Mesothelial cell of epicardium (in vitro differentiated cells): ENCODE data around the gene GLRX. TPM values are rescaled to one million over a fixed set of nuclear protein-coding genes. Genes with fewer than 3 reads are reported as not detected.
A peak's percentile ranks its signal among the peaks of the same experiment; 100 is the strongest.
"Not testable (repeated sequence)": the region's sequence is repeated elsewhere in the genome, so short reads cannot be mapped to it uniquely, and the experiment has no call there.

Experiments
- DNase-seq, 2 experiments: peaks; one replicate each; pipeline ENCODE4 v3.0.0; 2021; ENCODE audit warnings: low spot score in 2 of 2; ENCODE audit not compliant: unreplicated experiment in 2 of 2
- H3K27ac Mint-ChIP-seq: 2 replicates; pipeline ENCODE4 v1.8.0; 2021; ENCODE audit warnings: mixed read lengths
- H3K27me3 Mint-ChIP-seq: 2 replicates; pipeline ENCODE4 v1.8.0; 2021; ENCODE audit warnings: low read depth, mixed read lengths
- H3K36me3 Mint-ChIP-seq: 2 replicates; pipeline ENCODE4 v1.8.0; 2021; ENCODE audit warnings: mixed read lengths
- H3K4me1 Mint-ChIP-seq: 2 replicates; pipeline ENCODE4 v1.8.0; 2021; ENCODE audit warnings: mixed read lengths
- H3K4me3 Mint-ChIP-seq: 2 replicates; pipeline ENCODE4 v1.8.0; 2021; ENCODE audit warnings: mild to moderate bottlenecking, moderate library complexity, mixed read lengths
- H3K9me3 Mint-ChIP-seq: 2 replicates; pipeline ENCODE4 v1.8.0; 2021; ENCODE audit warnings: mixed read lengths
- CTCF ChIP-seq: fragments of 200-600 bp; sonication (generic); IDR thresholded peaks from one replicate; pipeline ENCODE4 v1.5.0; 2021; ENCODE audit warnings: antibody characterized with exemption; ENCODE audit not compliant: unreplicated experiment
- total RNA-seq: library from RNA; stranded (reverse); gene quantifications from 3 replicates; pipeline ENCODE4 v1.2.1, GENCODE V29; 2021

GLRX gene
- 14.8 to 19.8 TPM (median 17.9 TPM) in 3 replicates for total RNA-seq

GRCh38 chr5:95822542-95823181 is at the start of gene GLRX:
Gene GLRX, minus strand, starts transcription at chr5:95822726. Its CDS starts 64 bp downstream, at chr5:95822662.
- Mint-ChIP-seq H3K4me1 (peaks cover 48% of the 10 kb centered on the region), H3K27ac (peak within 1 kb of the TSS; percentile 93), H3K36me3 (no peaks in the 10 kb centered on the region), H3K9me3 (no peaks in the 10 kb centered on the region), H3K4me3 (peak within 1 kb of the TSS; percentile 94), H3K27me3 (no peaks in the 10 kb centered on the region)
- no peak for TF ChIP-seq CTCF
- peak in 1 of 2 experiments; percentile 56 for DNase-seq

- no peak for DNase-seq
- no peak for TF ChIP-seq CTCF
- Mint-ChIP-seq H3K9me3 (no peaks in the 10 kb centered on the region), H3K27me3 (no peaks in the 10 kb centered on the region), H3K4me1 (no peaks in the 10 kb centered on the region), H3K4me3 (no peak overlapping the region), H3K36me3 (no peaks in the 10 kb centered on the region), H3K27ac (no peak overlapping the region)
Measured at GRCh38 chr5:95871146-95871806, 48.8 kb upstream of the GLRX start.

GRCh38 chr5:95870105-95870672 is 47.7 kb upstream of the GLRX start:
- H3K9me3 Mint-ChIP-seq: no peaks in the 10 kb centered on the region
- no peaks in the 10 kb centered on the region for H3K36me3 Mint-ChIP-seq
- no peak for DNase-seq
- no peaks in the 10 kb centered on the region for H3K4me1 Mint-ChIP-seq
- no peak overlapping the region for H3K4me3 Mint-ChIP-seq
- no peaks in the 10 kb centered on the region for H3K27me3 Mint-ChIP-seq
- no peak overlapping the region for H3K27ac Mint-ChIP-seq
- no peak for TF ChIP-seq CTCF

- H3K27me3 Mint-ChIP-seq, H3K27ac Mint-ChIP-seq, H3K4me3 Mint-ChIP-seq, H3K4me1 Mint-ChIP-seq, DNase-seq, H3K9me3 Mint-ChIP-seq, H3K36me3 Mint-ChIP-seq: not testable (repeated sequence)
Measured at GRCh38 chr5:95869173-95869855, 46.8 kb upstream of the GLRX start.

GRCh38 chr5:95868136-95868535 is 45.6 kb upstream of the GLRX start:
- no peak overlapping the region for H3K4me3 Mint-ChIP-seq
- no peak for DNase-seq
- no peak for TF ChIP-seq CTCF
- no peaks in the 10 kb centered on the region for H3K36me3 Mint-ChIP-seq
- H3K27ac Mint-ChIP-seq: no peak overlapping the region
- H3K4me1 Mint-ChIP-seq: peaks cover 2% of the 10 kb centered on the region
- no peaks in the 10 kb centered on the region for H3K27me3 Mint-ChIP-seq
- no peaks in the 10 kb centered on the region for H3K9me3 Mint-ChIP-seq
